ENCODE data around the gene TRMT10B. TPM values are rescaled to one million over a fixed set of nuclear protein-coding genes. Genes with fewer than 3 reads are reported as not detected.

Gene TRMT10B
- total RNA-seq, 1 donor: 2.2 TPM

DNA sequence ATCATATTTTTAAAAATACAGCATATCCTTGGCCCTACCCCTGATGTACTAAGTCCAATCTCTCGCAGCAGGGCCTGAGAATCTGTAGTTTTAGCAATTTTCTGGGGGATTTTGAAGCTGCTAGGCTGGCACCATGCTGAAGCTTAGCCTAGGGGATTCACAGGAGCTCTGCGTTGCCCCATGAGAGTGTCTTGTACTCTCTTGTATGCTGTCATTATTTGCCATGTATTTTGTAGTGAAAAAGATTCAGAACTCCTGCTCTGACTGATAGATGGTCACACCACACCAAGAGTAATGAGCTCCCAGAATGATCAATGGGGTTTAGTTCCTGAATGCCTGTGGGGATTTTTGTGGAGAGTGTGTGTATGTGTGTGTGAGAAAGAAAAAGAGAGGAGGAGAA, 20.7 kb upstream of the TRMT10B start:
- H3K4me3 ChIP-seq (ENCODE audit: low read depth, low read length): no peak overlapping the region
- no peak for TF ChIP-seq CTCF (IDR thresholded peaks at IDR 0.05; ENCODE audit: insufficient read depth, low read depth, low read length)
- no peak for DNase-seq (ENCODE audit: low read depth)

- DNase-seq (ENCODE audit: low read depth): no peak
- no peak overlapping the region for H3K4me3 ChIP-seq (ENCODE audit: low read depth, low read length)
- no peak for TF ChIP-seq CTCF (IDR thresholded peaks at IDR 0.05; ENCODE audit: insufficient read depth, low read depth, low read length)
These were observed 14.4 kb upstream of the TRMT10B start for GRCh38 chr9:37739222-37739621.

GRCh38 chr9:37740128-37740527, 13.5 kb upstream of the TRMT10B start:
- no peak overlapping the region for H3K4me3 ChIP-seq (ENCODE audit: low read depth, low read length)
- no peak for DNase-seq (ENCODE audit: low read depth)
- TF ChIP-seq CTCF (IDR thresholded peaks at IDR 0.05; ENCODE audit: insufficient read depth, low read depth, low read length): no peak

GRCh38 chr9:37740631-37741328, 12.8 kb upstream of the TRMT10B start:
- no peak overlapping the region for H3K4me3 ChIP-seq (ENCODE audit: low read depth, low read length)
- no peak for TF ChIP-seq CTCF (IDR thresholded peaks at IDR 0.05; ENCODE audit: insufficient read depth, low read depth, low read length)
- DNase-seq (ENCODE audit: low read depth): no peak

DNA sequence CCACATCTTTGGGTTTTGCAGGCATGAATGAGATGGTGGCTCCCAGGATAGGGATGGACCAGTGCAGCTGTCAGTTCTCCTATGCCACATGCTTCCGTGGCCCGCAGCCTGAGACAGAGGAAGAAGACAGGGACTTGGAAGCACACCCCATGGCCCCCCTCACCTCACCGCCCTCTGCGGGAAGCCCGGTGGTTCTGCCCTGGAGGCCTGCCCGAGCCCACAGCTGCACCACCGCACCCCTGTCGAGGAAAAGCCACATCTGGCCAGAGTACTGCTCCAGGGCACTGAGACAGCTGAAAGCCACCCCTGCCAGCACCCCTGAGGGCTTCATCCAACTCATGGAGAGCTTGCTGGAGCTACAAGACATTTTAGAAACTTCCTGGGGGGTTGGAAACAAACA, 7.6 kb upstream of the TRMT10B start:
- no peak for TF ChIP-seq CTCF (IDR thresholded peaks at IDR 0.05; ENCODE audit: insufficient read depth, low read depth, low read length)
- DNase-seq (ENCODE audit: low read depth): no peak

GRCh38 chr9:37746448-37747270, 6.9 kb upstream of the TRMT10B start:
- DNase-seq (ENCODE audit: low read depth): peak; percentile 82
- no peak for TF ChIP-seq CTCF (IDR thresholded peaks at IDR 0.05; ENCODE audit: insufficient read depth, low read depth, low read length)
- no peak overlapping the region for H3K4me3 ChIP-seq (ENCODE audit: low read depth, low read length)

More for the DNA sequence above, 7.6 kb upstream of the TRMT10B start:
- no peak overlapping the region for H3K4me3 ChIP-seq (ENCODE audit: low read depth, low read length)
